KOPT-K1 (cell line): ENCODE results near the gene SLC9A9.

Source experiments
- H3K27ac ChIP-seq: fragments of 200-600 bp; sonication (generic); 2 replicates; pipeline ENCODE4 v1.5.1; 2016; ENCODE audit warnings: antibody characterized with exemption, mild to moderate bottlenecking, low read depth, low read length; ENCODE audit not compliant: poor library complexity, severe bottlenecking
- H3K36me3 ChIP-seq: fragments of 200-600 bp; sonication (generic); 2 replicates; pipeline ENCODE4 v1.5.1; 2017; ENCODE audit warnings: antibody characterized with exemption, mild to moderate bottlenecking, low read length, moderate library complexity; ENCODE audit not compliant: insufficient read depth
- H3K9me3 ChIP-seq: fragments of 200-600 bp; sonication (generic); 2 replicates; pipeline ENCODE4 v1.5.1; 2017; ENCODE audit warnings: antibody characterized with exemption, low read length, mild to moderate bottlenecking; ENCODE audit not compliant: insufficient read depth, poor library complexity, severe bottlenecking

SLC9A9 gene

DNA sequence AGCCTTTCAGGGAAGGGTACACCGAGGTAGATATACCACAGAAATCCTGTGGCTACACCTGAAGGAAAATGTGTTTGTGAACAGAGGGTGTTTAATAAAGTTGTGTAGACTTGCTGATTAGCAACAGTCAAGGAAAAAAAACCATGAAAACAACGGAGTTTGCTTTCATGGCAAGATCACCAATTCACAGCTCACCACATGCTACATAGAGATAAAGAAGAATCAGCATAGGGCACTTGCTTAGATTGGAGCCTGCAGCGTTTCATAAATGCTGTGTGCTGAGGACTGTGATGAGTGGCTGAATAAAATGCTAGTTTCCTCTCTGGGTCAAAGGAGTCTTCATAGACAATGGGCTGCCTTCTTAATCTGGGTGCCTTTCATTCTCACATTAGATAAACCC lies 257.6 kb downstream of the SLC9A9 start:
- no peaks in the 10 kb centered on the region for H3K9me3 ChIP-seq
- no peak overlapping the region for H3K27ac ChIP-seq
- no peaks in the 10 kb centered on the region for H3K36me3 ChIP-seq

DNA sequence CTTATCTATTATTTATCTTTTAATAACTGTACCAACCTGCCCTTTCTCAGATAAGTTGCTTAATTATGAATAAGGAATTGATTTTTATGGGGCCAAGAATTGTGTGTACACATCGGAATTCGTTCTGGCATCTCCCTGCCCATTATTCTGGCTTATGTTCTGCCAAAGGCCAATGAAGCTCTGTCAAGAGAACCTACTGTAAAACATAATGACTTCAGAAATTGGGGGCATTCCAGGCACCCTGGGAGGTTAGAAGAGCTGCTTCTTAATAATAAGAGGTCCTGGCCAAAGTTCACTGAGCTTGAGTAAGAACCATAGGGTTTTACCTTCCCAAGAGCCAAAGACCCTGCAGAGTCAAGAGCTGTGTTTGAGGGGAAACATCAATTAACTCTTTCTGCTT lies 261.7 kb downstream of the SLC9A9 start:
- Histone ChIP-seq H3K9me3 (no peaks in the 10 kb centered on the region), H3K36me3 (no peaks in the 10 kb centered on the region), H3K27ac (no peak overlapping the region)

DNA sequence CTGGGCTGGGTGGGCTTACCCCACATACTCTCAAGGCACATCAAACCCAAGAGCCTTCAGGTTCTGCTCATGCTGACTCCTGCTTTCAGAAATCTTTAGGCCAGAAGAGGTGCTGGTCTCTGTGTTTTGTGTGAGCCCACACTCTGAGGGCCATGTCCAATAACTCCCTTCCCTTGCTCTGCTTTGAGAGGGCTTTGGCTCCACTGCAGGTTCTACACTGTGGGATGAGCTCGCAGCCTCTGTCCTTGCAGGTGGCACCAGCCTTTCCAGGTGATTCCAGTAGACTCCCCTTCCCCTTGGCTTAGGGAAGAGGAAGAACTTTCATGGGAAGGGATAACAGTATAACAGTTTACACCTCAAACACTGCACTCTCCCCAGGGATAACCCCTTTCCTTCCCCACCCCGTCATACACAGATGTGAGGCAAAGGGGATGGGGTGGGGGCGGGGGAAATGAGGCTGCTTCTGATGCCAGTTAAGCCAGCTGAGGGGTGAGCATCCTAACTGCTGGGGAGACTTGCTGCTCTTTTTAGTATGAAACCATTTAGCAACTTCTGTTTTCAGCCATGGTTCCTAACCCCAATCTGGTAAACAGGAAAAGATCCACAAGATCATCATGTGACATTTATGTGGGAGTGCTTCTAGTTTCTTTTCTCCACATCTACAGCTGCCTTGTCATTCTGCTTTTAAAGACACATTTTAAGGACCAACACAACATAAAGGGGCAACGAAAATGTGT lies 262.4 kb downstream of the SLC9A9 start:
- no peaks in the 10 kb centered on the region for H3K36me3 ChIP-seq
- H3K27ac ChIP-seq = no peak overlapping the region
- no peaks in the 10 kb centered on the region for H3K9me3 ChIP-seq

DNA sequence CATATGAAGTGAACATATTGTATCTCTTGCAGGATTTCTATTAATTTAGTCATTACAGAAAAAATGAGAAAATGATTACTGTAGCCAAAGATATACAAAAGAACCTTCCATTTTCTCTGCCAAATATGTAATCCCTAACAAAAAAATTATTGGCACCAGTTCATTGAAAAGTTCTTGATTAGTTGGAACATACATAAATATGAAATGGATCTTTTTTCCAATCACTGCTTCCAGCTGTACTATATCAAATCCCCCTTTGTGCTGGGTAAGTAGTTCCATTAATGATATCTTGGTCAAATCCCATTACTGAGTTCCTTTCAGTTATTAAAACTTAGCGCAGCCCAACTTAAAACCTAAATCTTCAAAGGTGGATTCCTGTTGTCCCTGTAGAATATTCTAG lies 263.8 kb downstream of the SLC9A9 start:
- Histone ChIP-seq H3K36me3 (no peaks in the 10 kb centered on the region), H3K9me3 (no peaks in the 10 kb centered on the region), H3K27ac (no peak overlapping the region)

GRCh38 chr3:143581972-143582722 lies 266.1 kb downstream of the SLC9A9 start:
- Histone ChIP-seq H3K27ac (no peak overlapping the region), H3K36me3 (no peaks in the 10 kb centered on the region), H3K9me3 (no peaks in the 10 kb centered on the region)

DNA sequence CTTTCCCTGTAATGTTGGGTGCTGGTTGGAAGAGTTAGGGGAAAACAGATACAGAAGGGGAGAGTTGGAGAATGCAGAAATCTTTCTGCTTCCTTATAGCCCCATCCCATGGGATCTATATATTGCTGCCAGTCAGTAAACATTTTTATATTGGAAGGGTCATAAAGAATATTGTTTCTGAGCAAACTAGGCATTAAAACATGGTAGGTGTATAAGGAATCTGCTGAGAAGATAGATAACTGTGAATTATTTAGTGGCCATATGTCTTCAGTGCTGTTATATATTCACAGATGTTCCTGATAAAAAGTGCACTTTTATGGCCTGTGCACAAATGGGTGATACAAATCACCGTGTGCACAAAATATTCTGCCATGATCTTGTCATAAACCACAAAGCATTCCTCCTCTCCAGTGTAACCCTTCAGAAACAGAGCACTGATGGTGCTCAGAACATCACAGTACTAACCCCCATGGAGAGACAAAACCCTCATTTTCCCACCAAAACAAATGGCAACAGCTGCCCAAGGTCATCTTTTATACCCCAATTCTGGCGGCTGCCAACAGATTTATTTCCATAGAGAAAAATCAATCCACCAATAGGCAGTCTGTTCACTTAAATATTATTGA lies 269.3 kb downstream of the SLC9A9 start:
- no peaks in the 10 kb centered on the region for H3K36me3 ChIP-seq
- H3K27ac ChIP-seq = no peak overlapping the region
- H3K9me3 ChIP-seq = no peaks in the 10 kb centered on the region

GRCh38 chr3:143576568-143577270 lies 271.5 kb downstream of the SLC9A9 start:
- no peaks in the 10 kb centered on the region for H3K36me3 ChIP-seq
- H3K9me3 ChIP-seq = no peaks in the 10 kb centered on the region
- no peak overlapping the region for H3K27ac ChIP-seq

- Histone ChIP-seq H3K9me3 (no peaks in the 10 kb centered on the region), H3K27ac (no peak overlapping the region), H3K36me3 (no peaks in the 10 kb centered on the region)
Observed at GRCh38 chr3:143574933-143575332, 273.3 kb downstream of the SLC9A9 start.

DNA sequence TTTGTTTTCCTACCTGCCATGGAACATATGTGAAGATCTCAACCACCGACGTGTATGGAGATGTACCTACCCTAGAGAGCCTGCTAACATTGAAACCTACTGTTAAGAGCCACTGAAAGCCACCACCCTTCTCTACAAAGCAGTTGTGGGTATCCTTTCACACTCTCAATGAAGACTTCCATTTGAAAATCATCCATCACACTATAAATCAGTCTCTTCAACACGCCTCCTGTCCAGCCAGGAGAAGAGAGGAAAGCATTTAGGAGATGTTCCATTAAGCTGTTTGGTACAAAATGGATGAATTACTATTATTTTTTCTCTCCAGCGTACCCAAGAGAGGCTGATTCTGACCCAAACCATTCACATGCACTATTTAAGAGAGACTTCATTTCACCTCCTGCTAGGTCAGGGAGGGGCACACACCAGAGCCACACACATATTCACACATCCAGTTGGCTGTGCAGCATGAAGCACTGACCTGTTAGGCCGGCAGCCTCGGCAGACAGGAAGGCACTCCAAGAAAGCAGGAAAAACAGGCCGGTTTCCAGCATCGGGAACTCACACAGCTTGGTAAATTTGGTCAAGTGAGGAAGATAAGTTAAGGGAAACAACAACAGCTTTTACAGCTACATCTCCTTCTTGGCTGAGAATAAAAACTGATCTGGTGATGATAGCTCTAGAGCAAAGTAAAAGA lies 274.5 kb downstream of the SLC9A9 start:
- no peaks in the 10 kb centered on the region for H3K9me3 ChIP-seq
- H3K27ac ChIP-seq = no peak overlapping the region
- no peaks in the 10 kb centered on the region for H3K36me3 ChIP-seq

DNA sequence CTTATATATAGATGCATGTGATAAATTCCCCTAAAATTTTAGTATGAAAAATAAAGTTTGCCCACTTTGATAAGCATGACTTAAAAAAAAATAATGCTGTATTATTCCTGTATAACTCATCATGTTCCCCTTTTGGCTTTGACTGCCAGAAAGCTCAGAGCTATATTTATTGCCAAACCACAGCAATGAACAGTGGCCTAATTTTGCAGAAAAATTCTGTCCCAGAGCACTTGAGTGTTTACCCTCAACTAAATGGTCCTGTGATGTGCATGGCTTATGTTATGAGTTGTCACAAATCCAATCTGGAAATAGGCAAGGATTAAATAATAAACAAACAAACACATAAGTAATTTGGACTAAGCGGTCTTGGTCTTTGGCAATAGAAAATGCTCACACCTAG lies 276.7 kb downstream of the SLC9A9 start:
- Histone ChIP-seq H3K27ac (no peak overlapping the region), H3K9me3 (no peaks in the 10 kb centered on the region), H3K36me3 (no peaks in the 10 kb centered on the region)

- no peak overlapping the region for H3K27ac ChIP-seq
- H3K9me3 ChIP-seq = no peaks in the 10 kb centered on the region
- no peaks in the 10 kb centered on the region for H3K36me3 ChIP-seq
Observed at GRCh38 chr3:143567823-143568222, 280.4 kb downstream of the SLC9A9 start.

GRCh38 chr3:143565951-143566350 lies 282.3 kb downstream of the SLC9A9 start:
- Histone ChIP-seq H3K27ac (no peak overlapping the region), H3K36me3 (no peaks in the 10 kb centered on the region), H3K9me3 (no peaks in the 10 kb centered on the region)

GRCh38 chr3:143563786-143564185 lies 284.5 kb downstream of the SLC9A9 start:
- Histone ChIP-seq H3K36me3 (no peaks in the 10 kb centered on the region), H3K27ac (no peak overlapping the region), H3K9me3 (peaks cover 3% of the 10 kb centered on the region)

DNA sequence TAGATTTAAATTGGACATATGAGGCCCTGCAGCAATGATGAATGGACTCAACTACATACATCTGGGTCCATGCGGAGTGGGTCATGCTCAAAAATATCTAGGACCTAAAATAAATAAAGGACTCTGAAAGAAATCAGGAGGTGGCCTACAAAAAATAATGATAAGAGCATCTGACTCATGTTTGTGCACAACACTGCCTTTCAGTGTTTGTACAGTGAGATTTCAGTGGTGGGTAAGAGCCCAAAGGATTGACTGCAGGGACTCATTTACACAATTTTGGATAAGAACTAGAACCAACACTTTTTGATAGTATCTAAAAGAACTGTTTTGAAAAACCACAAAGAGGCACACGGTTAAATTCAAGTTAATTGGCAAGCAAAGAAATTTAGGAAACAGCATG lies 285.5 kb downstream of the SLC9A9 start:
- Histone ChIP-seq H3K36me3 (no peaks in the 10 kb centered on the region), H3K27ac (no peak overlapping the region), H3K9me3 (peaks cover 13% of the 10 kb centered on the region)

DNA sequence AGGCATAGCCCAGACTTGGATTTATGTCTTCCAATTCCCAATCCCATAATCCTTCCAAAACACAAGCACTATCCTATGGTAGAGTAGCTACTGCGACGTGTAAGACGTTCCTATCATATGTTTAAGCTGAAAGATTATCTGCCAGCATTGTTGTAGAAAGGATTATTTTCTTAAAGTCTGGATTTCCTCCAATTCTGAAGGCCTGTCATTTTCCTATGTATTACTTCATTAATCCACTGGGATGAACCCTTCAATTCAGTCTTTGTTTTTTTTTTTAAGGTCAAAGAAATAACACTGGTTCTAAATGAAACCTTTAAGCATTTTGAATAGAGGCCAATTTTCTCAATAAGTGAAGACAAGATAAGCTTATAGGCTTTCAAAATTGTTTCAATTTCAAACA lies 289.0 kb downstream of the SLC9A9 start:
- Histone ChIP-seq H3K27ac (no peak overlapping the region), H3K36me3 (no peaks in the 10 kb centered on the region), H3K9me3 (peaks cover 29% of the 10 kb centered on the region)
